GM18867 (cell line): ENCODE results near the gene FEN1.

ENCODE experiments used
- ATAC-seq: cut with Tn5 transposase; IDR thresholded peaks from one replicate; pipeline ENCODE4 v1.9.1; 2021; ENCODE audit warnings: mild to moderate bottlenecking, moderate library complexity; ENCODE audit not compliant: unreplicated experiment

Gene FEN1

GRCh38 chr11:61838501-61838900 is 45.8 kb downstream of the FEN1 start:
- ATAC-seq = no peak

- ATAC-seq = no peak
Observed at GRCh38 chr11:61838921-61839320, 46.2 kb downstream of the FEN1 start.

GRCh38 chr11:61839742-61840141 is 47.0 kb downstream of the FEN1 start:
- ATAC-seq = no peak

- ATAC-seq = no peak
Observed at GRCh38 chr11:61840371-61840770, 47.7 kb downstream of the FEN1 start.

- no peak for ATAC-seq
Observed at GRCh38 chr11:61841636-61842527, 49.2 kb downstream of the FEN1 start.

- no peak for ATAC-seq
Observed at GRCh38 chr11:61842528-61842820, 49.8 kb downstream of the FEN1 start.

GRCh38 chr11:61844909-61845565 is 52.3 kb downstream of the FEN1 start:
- no peak for ATAC-seq

GRCh38 chr11:61846362-61847020 is 53.8 kb downstream of the FEN1 start:
- ATAC-seq = no peak
